ENCODE data around the gene CDH22. TPM values are rescaled to one million over a fixed set of nuclear protein-coding genes. Genes with fewer than 3 reads are reported as not detected.

CDH22 gene
- total and polyA plus RNA-seq, 10 of the 15 experiments (the other 5 are each of a cell fraction or from before 2014, with no cell fraction given), result not detected

GRCh38 chr20:46210672-46211330, 97.5 kb downstream of the CDH22 start (continued):
- TF ChIP-seq GATAD2B (conservative IDR thresholded peaks at IDR 0.05; ENCODE audit: low read depth), result no peak

- no TSS peak for BruUV-seq (replicated peaks)
- no peak overlapping the region for H3K4me2 ChIP-seq (ENCODE audit: control insufficient read depth, insufficient read depth)
- ATAC-seq (no peak), FAIRE-seq (no peak), DNase-seq (ENCODE audit: low read depth, low spot score) (no peak)
- intact Hi-C loops (cut with micrococcal nuclease; ENCODE audit: unreplicated experiment), result no loop called here
- no peaks in the 10 kb centered on the region for H3K79me2 ChIP-seq (ENCODE audit: control insufficient read depth, insufficient read depth, low read length)
- in situ Hi-C loops (cut with MboI), result no loop called here
- WGBS (ENCODE audit: insufficient coverage, insufficient replicate concordance, low lambda C conversion rate, missing lambda C conversion rate), result 52% methylated on average over 47 of the region's 63 CpGs
- peaks cover 13% of the 10 kb centered on the region for H3K4me1 ChIP-seq (ENCODE audit: control insufficient read depth, insufficient read depth, low read length)
- H3K27me3 ChIP-seq (replicated peaks in 1 of 2; ENCODE audit: control insufficient read depth in 2 of 2, insufficient read depth in 2 of 2, low read length in 1 of 2), result peaks cover 0 to 1% of the 10 kb centered on the region in 2 experiments; a peak in 3 of 4 replicates
- no peak overlapping the region for H3K9ac ChIP-seq (ENCODE audit: control insufficient read depth, insufficient read depth, low read length)
- H4K20me1 ChIP-seq (ENCODE audit: control insufficient read depth, insufficient read depth), result no peaks in the 10 kb centered on the region; the same call in 1 of the 2 replicates
- H3K9me3 ChIP-seq (replicated peaks; ENCODE audit: control insufficient read depth, insufficient read depth, low read length), result no peaks in the 10 kb centered on the region
- SMC1A ChIA-PET (ENCODE audit: uncharacterized antibody, unreplicated experiment), result no interaction called here
- no peak for TF ChIP-seq MTA3 (IDR thresholded peaks at IDR 0.05; ENCODE audit: borderline replicate concordance, low read length)
- no peak for TF ChIP-seq RAD21 (IDR thresholded peaks at IDR 0.05; ENCODE audit: insufficient read depth, low read depth, low read length)
- TF ChIP-seq CBX5 (IDR thresholded peaks at IDR 0.05; ENCODE audit: low read depth), result no peak
- no peak for TF ChIP-seq HDAC2 (IDR thresholded peaks at IDR 0.05)
- H3K36me3 ChIP-seq (ENCODE audit: control insufficient read depth in 2 of 2, insufficient read depth in 2 of 2, low read length in 1 of 2), result no peaks in the 10 kb centered on the region
- CTCF ChIA-PET, result no interaction called here
- POLR2A ChIA-PET, result interaction anchor here (0.6 kb wide), 1 partner anchor 16 kb away, joined by 3 read pairs; no protein-coding TSS in a partner anchor
- H3K4me3 ChIP-seq, result no peak overlapping the region
- H3K27ac ChIP-seq (ENCODE audit: control insufficient read depth, insufficient read depth), result no peak overlapping the region
- RAD21 ChIA-PET (ENCODE audit: unreplicated experiment), result no interaction called here
- no peak overlapping the region for H2AFZ ChIP-seq (ENCODE audit: control insufficient read depth, low read depth, low read length)
Observed at GRCh38 chr20:46209930-46210671, 98.2 kb downstream of the CDH22 start.

Measured in GM12878 (cell line).